NCI-H748 (cell line): ENCODE results near the gene UTF1.
"Not testable (repeated sequence)": the region's sequence is repeated elsewhere in the genome, so short reads cannot be mapped to it uniquely, and the experiment has no call there.

Experiments used
- DNase-seq: peaks from one replicate; lab custom pipeline; 2025; ENCODE audit not compliant: unreplicated experiment; lab: John Stamatoyannopoulos, UW

Gene UTF1

DNA sequence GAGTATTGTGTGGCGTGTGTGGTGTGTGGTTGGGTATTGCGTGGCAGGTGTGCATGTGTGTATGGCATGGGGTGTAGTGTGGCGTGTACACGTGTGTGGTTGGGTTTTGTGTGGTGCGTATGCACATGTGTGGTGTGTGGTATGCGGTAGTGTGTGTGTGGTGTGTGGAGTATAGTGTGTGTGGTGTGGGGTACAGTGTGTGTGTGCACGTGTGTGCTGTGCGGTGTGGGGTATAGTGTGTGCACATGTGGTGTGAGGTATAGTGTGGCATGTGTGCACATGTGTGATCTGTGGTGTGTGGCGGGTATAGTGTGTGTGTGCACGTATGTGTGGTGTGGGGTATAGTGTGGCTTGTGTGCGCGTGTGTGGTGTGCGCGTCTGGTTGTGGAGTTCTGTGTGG lies 20.9 kb upstream of the UTF1 start:
- no peak for DNase-seq

DNA sequence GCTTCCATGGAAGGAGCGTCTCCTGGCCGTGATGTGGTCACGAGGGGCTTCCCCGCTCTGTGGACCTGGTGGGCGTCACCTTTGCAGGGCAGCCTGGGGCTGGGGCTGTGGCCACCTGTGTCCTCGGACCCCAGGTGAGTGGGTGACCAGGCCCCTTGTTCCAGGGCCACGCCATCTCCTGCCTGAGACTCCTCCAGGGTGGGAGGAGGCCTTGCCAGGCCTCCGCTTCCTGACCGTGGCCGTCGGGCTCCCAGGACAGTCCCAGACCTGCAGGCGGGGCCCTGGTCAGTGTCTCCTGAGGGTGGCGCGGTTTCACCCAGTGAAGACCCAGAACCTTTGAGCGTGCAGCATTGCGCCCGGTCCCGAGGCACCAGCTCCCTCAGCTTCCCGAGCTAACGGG lies 20.4 kb upstream of the UTF1 start:
- DNase-seq: no peak

DNA sequence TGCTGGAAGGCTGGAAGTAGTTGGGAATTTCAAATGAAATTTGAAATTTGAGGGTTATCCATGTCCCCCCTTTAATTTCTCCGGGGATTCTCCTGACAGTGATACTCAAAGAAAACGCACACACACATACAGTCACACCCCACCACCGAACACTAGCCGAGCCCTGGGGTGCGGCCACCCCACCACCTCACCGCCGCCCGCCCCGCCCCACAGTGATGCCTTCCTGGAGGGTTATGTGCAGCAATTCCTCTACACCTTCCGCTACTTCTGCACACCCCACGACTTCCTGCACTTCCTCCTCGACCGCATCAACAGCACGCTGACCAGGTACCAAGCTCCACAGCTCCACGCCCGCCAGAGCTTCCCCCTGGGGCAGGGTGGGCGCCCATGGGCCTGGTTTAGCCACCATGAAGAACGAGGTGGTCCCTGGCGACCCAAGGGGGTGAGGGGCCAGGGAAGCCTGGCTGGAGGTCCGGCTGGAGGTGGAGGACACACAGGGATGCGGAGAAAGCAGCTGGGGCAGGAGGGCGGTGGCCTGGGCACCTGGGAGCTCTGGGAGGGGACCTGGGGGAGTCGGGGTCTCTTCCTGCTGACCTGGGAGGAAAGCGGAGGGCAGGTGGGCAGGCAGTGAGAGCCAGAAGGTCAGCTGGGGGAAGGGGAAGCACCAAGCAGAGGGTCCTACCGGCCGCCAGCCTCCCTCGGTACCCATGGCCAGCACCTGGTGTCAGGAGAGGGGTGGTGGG lies 19.4 kb upstream of the UTF1 start:
- no peak for DNase-seq

DNA sequence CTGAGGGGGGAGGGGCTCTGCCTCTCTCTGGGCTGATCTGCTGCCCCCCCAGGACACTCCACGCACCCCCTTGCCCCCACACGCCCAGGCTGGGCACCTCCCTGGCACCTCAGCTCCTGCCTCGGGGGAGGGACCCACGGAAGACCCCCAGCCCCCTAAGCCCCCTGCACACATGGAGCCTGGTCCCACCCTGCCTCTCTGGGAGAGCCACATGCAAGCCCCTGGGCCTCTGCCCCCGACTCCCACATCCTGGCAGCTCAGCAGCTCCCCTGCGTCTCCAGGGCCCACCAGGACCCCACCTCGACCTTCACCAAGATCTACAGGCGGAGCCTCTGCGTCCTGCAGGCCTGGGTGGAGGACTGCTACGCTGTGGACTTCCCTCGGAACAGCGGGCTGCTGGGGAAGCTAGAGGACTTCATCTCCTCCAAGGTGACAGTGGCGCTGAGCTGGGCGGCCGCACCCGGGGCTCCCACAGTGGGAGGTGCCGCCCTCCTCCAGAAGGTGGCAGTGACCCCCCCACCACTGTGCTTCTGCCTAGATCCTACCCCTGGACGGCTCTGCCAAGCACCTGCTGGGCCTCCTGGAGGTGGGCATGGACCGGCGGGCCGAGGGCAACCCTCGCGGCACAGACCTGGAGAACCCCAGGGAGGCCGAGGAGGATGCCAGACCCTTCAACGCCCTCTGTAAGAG lies 18.7 kb upstream of the UTF1 start:
- no peak for DNase-seq

DNA sequence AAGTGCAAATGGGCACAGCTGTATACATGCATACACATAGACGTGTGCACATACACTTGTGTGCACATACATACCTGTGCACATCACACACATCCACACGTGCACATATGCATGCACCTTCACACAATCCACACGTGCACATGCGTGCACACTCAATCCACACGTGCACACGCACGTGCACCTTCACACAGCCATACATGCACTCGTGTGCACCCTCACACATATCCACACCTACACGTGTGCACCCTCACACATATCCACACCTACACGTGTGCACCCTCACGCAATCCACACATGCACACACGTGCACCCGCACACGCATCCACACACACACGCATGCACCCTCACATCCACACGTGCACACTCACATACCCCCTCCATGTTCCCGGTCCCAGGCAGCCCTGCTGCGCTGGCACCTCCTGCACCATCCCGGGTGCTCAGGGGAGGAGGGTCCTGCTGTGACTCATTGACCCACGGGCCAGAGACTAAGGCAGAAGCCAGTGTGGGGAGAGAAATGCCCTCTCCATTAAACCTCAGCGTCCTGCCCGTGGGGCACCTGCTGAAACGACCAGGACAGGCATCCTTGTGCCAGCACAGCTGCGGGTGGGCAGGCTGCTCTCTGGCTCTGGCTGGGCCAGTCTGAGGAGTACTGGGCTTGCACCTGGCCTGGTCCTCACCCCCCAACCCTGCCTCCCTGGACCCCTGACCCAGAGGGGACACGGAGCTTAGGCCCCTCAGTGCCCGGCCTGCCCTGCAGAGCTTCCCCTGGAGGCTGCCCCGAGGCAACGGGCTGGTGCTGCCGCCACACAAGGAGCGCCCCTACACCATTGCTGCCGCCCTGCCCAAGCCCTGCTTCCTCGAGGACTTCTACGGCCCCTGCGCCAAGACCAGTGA lies 17.8 kb upstream of the UTF1 start:
- no peak for DNase-seq

DNA sequence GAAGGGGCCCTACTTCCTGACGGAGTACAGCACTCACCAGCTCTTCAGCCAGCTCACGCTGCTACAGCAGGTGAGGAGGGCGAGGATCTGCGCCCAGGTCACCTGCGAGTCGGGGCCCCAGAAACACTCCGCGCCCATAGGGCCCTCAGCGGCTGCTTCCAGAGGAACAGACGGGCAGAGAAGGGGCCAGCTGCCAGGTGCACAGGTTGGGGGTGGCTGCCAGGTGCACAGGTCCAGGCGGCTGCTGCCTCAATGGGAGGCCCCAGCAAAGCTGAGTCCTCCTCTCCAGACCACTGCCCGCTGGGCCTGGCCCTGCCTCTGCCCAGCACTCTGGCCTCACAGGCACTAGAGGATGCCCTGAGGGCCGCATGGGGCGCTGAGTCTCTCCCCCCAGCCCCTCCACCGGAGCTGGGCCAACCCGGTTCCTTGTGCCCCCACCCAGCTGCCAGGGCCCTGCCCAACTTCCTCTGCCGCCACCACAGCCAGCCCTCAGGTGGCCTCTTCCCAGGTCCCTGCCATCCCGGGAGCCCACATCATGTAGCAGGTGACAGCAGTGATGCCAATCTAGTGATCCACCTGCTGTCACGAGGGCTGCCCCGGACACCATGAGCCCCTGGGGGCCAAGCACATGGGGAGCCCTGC lies 17.0 kb upstream of the UTF1 start:
- DNase-seq: no peak

DNA sequence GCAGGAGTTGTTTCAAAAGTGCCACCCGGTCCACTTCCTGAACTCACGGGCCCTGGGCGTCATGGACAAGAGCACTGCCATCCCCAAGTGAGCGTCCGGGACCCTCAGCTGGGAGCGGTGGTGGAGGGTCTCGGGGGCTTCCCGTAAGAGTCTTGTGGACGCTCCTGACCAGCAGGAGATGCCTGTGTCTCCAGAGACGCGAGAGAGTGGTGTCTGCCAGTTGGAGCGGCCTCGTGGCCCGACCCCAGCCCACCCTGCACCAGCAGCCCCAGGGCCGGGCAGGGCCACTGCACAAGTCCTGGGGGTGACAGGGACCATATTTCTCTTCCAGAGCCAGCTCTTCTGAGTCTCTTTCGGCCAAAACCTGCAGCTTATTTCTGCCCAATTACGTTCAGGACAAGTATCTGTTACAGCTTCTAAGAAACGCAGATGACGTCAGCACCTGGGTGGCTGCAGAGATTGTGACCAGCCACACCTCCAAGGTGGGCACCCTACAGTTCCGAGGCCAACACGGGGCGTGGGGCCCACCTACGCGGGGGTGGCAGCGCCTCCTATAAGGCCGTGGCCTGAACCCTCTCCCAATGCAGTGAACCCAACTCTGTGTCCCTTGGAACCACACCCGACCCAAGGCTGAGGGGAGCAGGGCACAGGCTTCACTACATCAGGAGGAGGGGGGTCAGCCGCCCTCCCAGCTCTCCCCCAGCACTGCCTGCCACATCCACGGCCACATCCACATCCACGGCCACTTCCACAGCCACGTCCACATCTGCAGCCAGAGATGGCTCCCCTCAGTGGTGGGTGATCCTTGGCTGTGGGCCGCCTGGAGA lies 16.2 kb upstream of the UTF1 start:
- DNase-seq: no peak

DNA sequence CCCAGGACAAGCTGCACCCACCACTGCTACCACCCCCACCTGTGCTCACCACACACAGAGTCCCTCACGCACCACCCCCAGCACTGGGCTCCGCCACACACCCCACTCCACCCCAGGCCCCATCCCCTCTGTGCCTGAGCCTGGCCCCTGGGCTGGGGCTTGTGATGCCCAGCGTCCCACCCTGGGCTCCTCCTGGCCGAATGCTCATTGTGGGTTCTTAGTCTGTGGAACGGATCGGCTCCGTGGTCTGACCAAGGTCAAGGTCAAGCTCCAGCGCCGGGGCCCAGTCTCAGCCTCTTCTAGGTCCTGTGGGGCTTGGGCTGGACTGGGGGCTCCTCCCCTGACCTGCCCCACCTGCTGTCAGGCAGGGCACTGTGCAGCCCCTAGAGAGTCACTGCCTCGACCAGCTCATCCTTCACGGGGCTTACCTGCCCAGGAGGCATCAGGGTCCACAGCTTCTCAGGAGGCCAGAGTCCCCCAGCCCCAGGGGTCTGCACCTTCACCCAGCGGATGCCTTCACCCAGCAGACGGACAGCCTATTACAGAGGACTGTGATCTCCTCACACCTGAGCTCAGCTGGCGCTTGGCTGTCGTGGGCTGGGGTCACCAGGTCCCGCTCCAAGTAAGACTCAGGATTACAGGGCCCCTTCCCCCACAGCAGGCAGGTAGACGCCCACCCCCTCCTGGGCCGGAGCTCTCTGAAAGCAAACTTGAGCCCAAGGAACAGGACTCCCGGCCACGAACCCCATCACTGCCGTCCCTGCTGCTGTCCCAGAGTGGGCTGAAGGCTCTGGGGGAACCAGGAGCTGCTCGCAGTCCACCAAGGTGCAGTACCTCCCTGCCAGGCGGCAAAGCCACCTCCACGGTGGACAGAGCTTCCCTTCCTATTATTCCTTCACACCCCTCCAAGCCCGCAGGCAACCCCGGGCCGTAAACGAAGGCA lies 15.3 kb upstream of the UTF1 start:
- no peak for DNase-seq

DNA sequence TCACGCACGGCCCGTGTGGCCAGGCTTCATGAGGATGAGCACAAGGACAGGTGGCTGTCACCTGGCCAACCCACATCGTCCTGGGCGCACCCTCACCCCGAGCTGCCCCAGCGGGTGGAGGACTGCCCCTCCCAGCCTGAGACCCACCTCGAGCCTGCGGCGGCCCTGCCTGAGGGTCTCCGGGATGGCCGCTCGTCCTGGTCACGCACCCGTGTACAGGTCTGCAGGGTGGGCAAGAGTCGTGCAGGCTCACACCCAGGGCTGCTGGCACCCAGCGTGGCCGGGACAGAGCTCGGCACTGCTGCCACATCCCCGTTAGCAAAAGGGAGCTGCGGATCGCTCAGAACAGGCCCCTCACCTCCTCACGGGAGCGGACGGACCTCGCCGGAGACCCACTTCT lies 14.4 kb upstream of the UTF1 start:
- no peak for DNase-seq

DNA sequence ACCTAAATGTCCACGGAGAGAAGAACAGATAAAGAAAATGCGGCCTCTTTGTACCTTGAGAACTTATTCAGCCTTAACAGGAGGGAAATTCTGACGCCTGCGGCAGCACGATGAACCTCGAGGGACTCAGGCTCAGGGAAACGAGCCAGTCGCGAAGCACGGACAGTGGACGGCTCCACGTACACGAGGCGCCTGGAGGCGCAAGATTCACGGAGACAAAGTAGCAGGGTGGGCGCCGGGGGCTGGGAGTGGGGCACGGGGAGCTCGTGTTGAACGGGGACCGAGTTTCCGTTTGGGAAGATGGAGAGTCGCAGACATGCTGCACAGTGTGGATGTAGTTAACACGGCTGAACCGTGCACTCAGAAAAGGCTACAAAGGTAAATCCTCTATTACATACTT lies 13.2 kb upstream of the UTF1 start:
- DNase-seq: no peak

DNA sequence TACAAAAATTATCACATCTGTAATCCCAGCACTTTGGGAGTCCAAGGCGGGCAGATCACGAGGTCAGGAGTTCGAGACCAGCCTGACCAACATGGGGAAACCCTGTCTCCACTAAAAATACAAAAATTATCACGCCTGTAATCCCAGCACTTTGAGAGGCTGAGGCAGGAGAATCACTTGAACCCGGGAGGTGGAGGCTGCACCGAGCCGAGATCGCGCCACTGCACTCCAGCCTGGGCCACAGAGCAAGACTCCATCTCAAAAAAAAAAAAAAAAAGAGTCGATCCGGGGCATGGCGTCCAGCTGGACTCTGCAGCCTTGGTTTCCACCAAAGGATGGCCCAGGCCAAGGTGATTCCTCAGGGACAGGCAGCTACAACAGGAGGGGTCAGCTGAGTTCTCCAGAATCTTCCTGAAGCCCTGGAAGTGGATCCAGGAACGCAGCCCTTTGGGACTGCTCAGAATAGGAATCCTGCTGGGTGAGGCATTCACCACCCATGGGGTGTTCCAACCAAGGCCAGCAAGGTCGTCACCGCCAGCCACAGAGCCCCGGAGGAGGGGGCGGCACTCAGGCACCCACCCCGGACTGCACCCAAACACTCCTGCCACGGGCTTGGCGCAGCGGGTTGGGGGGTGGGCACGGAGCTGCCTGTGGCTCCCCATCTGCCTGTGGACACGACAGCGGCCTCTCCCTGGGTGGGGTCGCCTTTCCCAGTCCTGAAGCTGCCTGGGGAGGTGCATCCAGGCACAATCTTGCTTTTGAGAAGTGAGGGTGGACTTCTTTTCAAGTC lies 12.0 kb upstream of the UTF1 start:
- DNase-seq: no peak

DNA sequence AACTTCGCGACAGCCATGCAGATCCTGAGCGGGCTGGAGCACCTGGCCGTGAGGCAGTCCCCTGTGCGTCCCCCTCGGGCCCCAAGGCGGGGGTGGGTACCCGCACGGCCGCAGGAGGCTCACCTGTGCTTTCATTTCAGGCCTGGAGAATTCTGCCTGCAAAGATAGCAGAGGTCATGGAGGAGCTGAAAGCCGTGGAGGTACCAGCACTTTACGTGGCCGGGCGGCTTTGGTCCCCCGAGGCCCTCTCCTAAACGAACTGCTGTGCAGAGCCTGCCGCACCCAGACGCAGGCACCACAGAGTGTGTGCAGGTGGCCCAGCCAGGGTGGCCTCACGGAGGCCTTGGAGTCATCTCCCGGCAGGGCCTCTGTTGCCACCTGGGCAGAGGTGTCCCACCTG lies 11.1 kb upstream of the UTF1 start:
- DNase-seq: no peak

DNA sequence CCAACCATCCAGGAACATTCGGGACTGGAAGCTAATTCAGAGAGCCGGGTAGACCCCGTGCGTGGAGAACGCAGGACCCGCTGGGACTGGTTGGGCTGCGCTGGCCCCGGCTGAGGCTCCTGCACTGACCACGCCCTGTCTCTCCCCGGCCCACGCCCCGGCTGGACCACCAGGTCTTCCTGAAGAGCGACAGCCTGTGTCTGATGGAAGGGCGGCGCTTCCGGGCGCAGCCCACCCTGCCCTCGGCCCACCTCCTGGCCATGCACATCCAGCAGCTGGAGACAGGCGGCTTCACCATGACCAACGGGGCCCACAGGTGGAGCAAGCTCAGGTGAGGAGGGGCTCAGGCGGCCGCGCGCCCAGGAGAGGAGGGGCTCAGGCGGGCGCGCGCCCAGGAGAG lies 10.2 kb upstream of the UTF1 start:
- no peak for DNase-seq

DNA sequence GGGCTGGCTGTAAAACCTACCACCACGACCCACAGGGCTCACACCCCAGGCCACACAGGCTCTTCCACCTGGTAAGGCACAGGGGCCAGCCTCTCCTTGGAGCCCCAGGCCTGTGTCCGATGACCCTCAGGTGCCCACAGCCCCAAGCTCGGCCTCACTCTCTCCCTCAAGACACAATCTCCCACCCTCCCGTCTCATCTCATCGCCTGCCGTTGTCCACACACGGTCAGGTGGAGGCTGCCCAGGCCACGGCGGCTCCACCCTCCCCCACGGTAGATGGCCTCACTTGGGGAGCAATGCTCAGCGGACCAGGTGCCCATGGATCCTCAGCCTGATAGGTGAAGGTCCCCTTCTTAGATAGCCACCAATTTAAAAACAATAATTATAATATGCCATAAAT lies 8.7 kb upstream of the UTF1 start:
- no peak for DNase-seq

DNA sequence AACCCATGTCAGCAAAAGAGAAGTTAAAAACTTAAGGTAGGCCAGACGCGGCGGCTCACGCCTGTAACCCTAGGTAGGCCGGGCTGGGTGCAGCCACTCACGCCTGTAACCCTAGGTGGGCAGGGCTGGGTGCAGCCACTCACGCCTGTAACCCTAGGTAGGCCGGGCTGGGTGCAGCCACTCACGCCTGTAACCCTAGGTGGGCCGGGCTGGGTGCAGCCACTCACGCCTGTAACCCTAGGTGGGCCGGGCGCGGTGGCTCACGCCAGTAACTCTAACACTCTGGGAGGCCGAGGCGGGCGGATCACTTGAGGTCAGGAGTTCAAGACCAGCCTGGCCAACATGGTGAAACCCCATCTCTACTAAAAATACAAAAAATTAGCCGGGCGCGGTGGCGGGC lies 8.3 kb upstream of the UTF1 start:
- not testable (repeated sequence) for DNase-seq

DNA sequence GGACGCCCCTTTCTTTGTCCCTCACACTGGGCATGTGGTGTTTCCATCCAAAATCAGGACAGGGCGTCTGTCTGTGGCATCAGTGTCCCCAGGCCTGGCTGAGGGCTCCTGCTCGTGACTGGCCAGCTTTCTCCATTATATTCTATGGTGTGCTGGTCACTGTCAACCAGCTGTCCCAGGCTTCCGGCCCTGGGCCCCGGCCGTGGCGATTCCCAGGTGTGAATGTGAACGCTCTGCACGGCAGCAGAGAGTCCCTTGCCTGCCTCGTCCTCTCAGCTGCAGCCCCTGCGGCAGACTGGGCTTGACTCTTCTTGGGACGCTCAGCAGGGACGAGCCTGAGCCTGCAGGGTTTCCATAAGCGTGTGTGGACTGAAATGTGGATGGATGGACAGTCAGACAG lies 5.9 kb upstream of the UTF1 start:
- DNase-seq: no peak

DNA sequence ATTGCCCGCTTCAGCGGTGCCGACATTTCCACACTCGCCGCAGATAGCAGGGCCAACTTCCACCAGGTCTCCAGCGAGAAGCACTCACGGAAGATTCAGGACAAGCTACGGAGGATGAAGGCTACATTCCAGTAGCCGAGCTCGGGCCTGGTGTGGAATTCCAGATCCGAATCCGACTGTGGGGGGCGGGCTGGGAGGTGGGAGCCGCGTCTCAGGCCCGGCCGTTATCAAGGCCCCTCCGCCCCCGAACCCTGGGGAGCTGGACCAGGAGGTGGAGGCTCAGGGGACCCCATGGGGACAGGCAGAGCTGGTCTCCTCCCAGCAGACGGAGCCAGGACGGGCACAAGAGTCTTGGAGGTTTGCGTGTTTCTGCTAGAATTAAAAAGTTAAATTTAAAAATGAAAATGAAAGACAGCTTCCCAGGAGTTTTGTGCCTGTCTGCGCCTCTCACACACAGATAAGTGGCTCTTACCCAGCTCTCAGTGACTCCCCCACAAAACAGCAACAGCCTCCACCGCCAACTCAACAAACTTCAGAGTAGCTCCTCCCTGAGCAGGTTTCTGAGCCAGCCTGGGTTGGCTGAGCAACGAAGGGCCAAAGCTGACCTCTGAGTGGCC lies 5.2 kb upstream of the UTF1 start:
- no peak for DNase-seq

DNA sequence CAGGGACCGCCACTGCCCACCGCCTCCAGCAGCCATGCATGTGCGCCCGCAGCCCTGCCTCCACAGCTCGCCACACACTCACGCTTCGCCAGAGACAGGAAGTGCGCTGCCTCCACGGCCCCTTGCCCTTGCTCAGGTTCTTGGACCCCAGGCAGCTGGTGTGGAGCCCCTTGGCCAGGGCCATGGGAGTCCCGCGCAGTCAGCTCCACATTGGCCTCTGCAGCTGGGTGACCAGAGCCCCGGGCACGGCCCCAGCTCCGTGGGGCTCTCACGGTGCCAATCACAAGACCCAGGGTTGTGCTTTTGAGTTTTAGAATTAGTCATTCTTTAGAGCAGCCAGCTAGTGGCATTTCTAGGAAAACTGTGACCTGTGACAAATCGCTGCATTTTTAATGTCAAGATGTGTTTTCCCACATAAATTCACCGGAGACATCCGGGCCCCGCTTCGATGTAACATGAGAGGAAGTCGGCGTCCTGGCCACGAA lies 4.3 kb upstream of the UTF1 start:
- no peak for DNase-seq
